Panc1 (cell line): ENCODE results near the gene KHDRBS1.

Experiments used
- SIN3A ChIP-seq: IDR thresholded peaks from 2 replicates; pipeline ENCODE4 v1.6.1; 2012; ENCODE audit warnings: low read depth, mild to moderate bottlenecking, low read length, moderate library complexity, borderline replicate concordance; ENCODE audit not compliant: insufficient read depth
- TF ChIP-seq, protein P1 (sequence below): fragments of 450-650 bp; IDR thresholded peaks from 2 replicates; pipeline ENCODE4 v1.5.1; 2017; ENCODE audit warnings: mild to moderate bottlenecking
- TF ChIP-seq, protein P2 (sequence below), 2 experiments: IDR thresholded peaks; 2 replicates each; pipeline ENCODE4 v1.6.1; 2011 to 2012; ENCODE audit warnings: low read depth in 2 of 2, control low read depth in 1 of 2, low read length in 1 of 2, mild to moderate bottlenecking in 1 of 2, moderate library complexity in 1 of 2; ENCODE audit not compliant: insufficient read depth in 1 of 2

DNA sequence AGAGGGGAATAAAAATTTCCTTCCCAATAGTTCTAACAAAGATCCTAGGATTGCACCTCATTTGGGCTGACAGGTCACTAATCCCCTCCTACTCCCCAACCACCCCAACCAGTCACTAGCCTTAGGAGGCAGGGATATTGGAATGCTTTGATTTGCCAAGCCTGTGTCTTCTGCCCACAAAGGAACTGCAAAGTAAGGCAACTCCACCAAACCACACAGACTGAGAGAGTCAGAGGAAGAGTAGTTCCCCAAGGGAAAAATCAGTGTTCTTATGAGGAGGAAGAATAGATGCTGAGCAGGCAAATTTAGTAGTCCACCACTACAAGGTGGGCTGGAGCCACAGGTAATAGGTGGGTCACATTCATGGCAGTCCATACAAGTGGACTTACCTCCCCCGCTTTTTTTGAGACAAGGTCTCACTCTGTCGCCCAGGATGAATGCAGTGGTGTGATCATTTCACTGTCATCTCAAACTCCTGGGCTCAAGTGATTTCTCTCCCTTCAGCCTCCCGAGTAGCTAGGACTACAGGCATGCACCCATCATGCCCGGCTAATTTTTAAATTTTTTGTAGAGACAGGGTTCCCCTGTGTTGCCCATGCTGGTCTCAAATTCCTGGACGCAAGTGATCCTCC, 55.4 kb downstream of the KHDRBS1 start:
- TF ChIP-seq, protein P1, sequence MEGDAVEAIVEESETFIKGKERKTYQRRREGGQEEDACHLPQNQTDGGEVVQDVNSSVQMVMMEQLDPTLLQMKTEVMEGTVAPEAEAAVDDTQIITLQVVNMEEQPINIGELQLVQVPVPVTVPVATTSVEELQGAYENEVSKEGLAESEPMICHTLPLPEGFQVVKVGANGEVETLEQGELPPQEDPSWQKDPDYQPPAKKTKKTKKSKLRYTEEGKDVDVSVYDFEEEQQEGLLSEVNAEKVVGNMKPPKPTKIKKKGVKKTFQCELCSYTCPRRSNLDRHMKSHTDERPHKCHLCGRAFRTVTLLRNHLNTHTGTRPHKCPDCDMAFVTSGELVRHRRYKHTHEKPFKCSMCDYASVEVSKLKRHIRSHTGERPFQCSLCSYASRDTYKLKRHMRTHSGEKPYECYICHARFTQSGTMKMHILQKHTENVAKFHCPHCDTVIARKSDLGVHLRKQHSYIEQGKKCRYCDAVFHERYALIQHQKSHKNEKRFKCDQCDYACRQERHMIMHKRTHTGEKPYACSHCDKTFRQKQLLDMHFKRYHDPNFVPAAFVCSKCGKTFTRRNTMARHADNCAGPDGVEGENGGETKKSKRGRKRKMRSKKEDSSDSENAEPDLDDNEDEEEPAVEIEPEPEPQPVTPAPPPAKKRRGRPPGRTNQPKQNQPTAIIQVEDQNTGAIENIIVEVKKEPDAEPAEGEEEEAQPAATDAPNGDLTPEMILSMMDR = no peak
- TF ChIP-seq SIN3A = no peak
- TF ChIP-seq, protein P2, sequence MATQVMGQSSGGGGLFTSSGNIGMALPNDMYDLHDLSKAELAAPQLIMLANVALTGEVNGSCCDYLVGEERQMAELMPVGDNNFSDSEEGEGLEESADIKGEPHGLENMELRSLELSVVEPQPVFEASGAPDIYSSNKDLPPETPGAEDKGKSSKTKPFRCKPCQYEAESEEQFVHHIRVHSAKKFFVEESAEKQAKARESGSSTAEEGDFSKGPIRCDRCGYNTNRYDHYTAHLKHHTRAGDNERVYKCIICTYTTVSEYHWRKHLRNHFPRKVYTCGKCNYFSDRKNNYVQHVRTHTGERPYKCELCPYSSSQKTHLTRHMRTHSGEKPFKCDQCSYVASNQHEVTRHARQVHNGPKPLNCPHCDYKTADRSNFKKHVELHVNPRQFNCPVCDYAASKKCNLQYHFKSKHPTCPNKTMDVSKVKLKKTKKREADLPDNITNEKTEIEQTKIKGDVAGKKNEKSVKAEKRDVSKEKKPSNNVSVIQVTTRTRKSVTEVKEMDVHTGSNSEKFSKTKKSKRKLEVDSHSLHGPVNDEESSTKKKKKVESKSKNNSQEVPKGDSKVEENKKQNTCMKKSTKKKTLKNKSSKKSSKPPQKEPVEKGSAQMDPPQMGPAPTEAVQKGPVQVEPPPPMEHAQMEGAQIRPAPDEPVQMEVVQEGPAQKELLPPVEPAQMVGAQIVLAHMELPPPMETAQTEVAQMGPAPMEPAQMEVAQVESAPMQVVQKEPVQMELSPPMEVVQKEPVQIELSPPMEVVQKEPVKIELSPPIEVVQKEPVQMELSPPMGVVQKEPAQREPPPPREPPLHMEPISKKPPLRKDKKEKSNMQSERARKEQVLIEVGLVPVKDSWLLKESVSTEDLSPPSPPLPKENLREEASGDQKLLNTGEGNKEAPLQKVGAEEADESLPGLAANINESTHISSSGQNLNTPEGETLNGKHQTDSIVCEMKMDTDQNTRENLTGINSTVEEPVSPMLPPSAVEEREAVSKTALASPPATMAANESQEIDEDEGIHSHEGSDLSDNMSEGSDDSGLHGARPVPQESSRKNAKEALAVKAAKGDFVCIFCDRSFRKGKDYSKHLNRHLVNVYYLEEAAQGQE (IDR thresholded peaks at IDR 0.05; ENCODE audit: insufficient read depth in 1 of 2, low read depth in 2 of 2, low read length in 1 of 2) = no peak
